Duodenal mucosa (tissue), 2 donors: ENCODE measurements around the gene SEPTIN5.

Experiments used
- H3K27ac ChIP-seq: one replicate; pipeline ENCODE4 v1.7.0; 2013; ENCODE audit warnings: low read depth, low read length
- H3K27me3 ChIP-seq, 2 donors: one replicate each; pipeline ENCODE4 v1.7.0; 2013; ENCODE audit warnings: low read length in 2 of 2, control low read depth in 1 of 2; ENCODE audit not compliant: insufficient read depth in 2 of 2, control insufficient read depth in 1 of 2
- H3K36me3 ChIP-seq, 2 donors: one replicate each; pipeline ENCODE4 v1.7.0; 2013; ENCODE audit warnings: low read length in 2 of 2, control low read depth in 1 of 2; ENCODE audit not compliant: insufficient read depth in 2 of 2, control insufficient read depth in 1 of 2
- H3K4me1 ChIP-seq, 2 donors: one replicate each; pipeline ENCODE4 v1.7.0; 2013; ENCODE audit warnings: low read length in 2 of 2, control low read depth in 1 of 2; ENCODE audit not compliant: insufficient read depth in 2 of 2, control insufficient read depth in 1 of 2
- H3K4me3 ChIP-seq, 2 donors: one replicate each; pipeline ENCODE4 v1.7.0; 2013; ENCODE audit warnings: low read length in 2 of 2, low read depth in 1 of 2
- H3K9ac ChIP-seq, 2 donors: one replicate each; pipeline ENCODE4 v1.7.0; 2013; ENCODE audit warnings: low read length in 2 of 2, low read depth in 1 of 2
- H3K9me3 ChIP-seq, 2 donors: one replicate each; pipeline ENCODE4 v1.7.0; 2013; ENCODE audit warnings: low read length in 2 of 2, control low read depth in 1 of 2; ENCODE audit not compliant: control insufficient read depth in 1 of 2

Gene SEPTIN5

DNA sequence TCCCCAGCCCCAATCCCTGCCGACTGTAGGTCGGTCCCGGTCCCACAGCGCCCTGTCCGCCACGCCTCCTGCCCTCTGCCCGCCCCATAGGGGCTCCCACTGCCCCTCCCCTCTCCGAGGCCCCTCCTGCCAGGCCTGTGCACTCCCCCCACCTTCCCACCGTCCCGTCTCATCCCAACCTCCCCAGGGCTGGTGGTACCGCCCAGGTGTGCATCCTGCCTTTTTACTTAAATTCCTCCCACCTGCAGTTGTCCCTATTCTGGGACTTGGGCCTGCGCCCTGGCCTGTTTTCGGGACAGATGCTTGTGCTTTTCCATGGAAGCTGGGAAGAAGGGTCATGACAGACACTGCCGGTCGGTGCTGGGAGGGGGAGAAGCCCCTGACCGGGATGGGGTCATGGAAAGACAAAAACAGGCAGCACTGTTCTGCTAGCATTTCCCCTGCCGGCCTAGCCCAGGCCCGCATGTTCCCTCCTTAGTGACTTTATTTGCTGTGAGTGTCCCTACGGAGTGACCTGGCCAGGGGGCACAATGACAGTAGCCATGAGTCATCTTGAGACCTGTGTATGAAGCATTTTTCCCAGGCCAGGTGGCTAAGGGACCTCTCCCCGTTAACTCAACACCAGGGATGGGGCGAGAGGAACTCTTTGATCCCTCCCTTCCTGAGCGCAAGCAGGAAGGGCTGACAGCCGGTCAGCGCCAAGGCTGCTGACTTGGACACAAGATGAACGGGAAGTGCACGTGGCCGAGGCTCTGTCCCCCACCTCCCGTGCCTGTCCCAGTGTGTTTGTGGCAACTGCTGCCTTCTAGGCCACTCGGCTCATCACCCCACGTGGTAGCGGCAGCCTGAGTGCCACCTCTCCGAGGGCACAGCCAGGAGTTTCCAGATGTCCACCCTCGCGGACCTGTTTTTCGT, 53.4 kb downstream of the SEPTIN5 start:
- no peaks in the 10 kb centered on the region for H3K9me3 ChIP-seq
- peaks cover 7 to 10% of the 10 kb centered on the region in 2 donors for H3K4me1 ChIP-seq
- no peak overlapping the region for H3K9ac ChIP-seq
- peaks cover 81 to 90% of the 10 kb centered on the region in 2 donors for H3K27me3 ChIP-seq
- no peaks in the 10 kb centered on the region for H3K36me3 ChIP-seq
- H3K4me3 ChIP-seq = no peak overlapping the region
- H3K27ac ChIP-seq = no peak overlapping the region

DNA sequence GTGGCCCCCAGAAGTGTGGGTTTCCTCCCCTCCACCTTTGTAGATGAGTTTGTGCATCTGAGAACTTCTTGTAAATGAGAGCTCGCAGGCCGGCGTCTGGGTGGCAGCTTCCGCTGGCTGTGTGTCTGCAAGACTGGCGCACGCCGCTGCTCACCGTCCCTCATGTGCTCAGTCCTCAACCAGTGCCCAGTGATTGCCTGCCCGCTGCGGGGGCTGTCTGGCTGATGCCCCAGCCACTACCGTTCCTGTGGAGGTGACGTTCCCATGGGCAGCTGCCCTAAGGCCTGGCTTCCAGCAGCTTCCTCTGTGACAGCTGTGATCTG, 55.1 kb downstream of the SEPTIN5 start:
- Histone ChIP-seq H3K4me1 (peaks cover 10% of the 10 kb centered on the region in 2 donors), H3K9ac (no peak overlapping the region), H3K27me3 (peaks cover 80 to 87% of the 10 kb centered on the region in 2 donors), H3K9me3 (no peaks in the 10 kb centered on the region), H3K36me3 (no peaks in the 10 kb centered on the region), H3K4me3 (no peak overlapping the region), H3K27ac (no peak overlapping the region)

DNA sequence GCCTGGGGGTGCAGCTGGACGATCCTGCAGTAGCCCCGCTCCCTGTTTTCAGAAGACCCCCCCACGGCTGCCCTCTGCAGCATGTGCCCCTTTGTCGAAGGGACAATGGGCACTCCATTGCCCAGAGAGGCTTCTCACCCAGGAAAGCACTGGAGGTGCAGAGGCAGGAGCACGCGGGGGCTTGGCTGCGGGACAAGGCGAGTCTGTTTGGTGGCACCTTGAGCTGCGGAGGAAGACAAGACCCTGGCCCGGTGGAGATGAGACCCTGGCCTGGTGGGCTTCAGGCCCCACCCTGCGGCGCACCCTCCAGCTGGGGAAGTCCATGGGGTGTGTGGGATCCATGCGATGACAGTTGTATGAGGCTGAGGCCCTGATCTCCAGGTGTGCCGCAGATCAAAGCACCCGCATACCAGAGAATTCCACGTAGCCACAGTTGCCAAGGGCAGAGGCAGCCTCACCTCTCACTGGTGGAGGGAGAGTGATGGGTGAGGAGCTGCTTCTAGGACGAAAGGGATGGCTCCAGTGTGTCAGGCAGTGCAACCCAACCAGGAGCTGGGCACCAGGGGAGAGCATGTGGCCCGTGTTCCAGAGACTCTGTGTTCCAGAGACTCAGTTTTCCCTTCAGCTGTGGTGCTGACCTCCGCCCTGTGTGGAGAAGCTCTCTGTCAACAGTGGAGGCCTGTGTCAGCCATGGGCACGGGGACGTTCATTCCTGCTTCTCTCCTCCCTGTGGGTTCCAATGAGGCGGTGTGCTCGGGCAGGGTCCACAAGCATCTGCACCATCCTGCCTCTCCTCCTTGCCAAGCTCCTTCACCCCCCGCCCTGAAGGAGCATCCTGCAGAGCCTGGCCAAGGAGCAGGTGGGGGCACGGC, 56.3 kb downstream of the SEPTIN5 start:
- H3K4me1 ChIP-seq = peaks cover 10% of the 10 kb centered on the region in 2 donors
- peaks cover 68 to 75% of the 10 kb centered on the region in 2 donors for H3K27me3 ChIP-seq
- H3K36me3 ChIP-seq = no peaks in the 10 kb centered on the region
- H3K4me3 ChIP-seq = no peak overlapping the region
- no peak overlapping the region for H3K27ac ChIP-seq
- H3K9ac ChIP-seq = no peak overlapping the region
- no peaks in the 10 kb centered on the region for H3K9me3 ChIP-seq

DNA sequence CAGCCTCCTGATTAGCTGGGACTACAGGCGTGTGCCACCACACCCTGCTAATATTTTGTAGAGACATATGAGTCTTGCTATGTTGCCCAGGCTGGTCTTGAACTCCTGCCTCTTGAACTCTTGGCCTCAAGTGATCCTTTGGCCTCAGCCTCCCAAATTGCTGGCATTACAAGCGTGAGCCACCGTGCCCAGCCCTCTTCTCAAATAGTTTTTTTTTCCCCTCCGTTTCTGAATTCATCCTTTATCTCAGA, 58.0 kb downstream of the SEPTIN5 start:
- H3K27ac ChIP-seq = no peak overlapping the region
- H3K9ac ChIP-seq = no peak overlapping the region
- no peaks in the 10 kb centered on the region for H3K36me3 ChIP-seq
- peaks cover 10% of the 10 kb centered on the region in 2 donors for H3K4me1 ChIP-seq
- no peak overlapping the region for H3K4me3 ChIP-seq
- H3K27me3 ChIP-seq = peaks cover 61 to 62% of the 10 kb centered on the region in 2 donors
- H3K9me3 ChIP-seq = no peaks in the 10 kb centered on the region
